ENCODE results near the gene RAPGEF5.

RAPGEF5 gene

GRCh38 chr7:22181663-22182062, 175.3 kb downstream of the RAPGEF5 start:
- no peaks in the 10 kb centered on the region for H3K9me3 ChIP-seq (ENCODE audit: control insufficient read depth, low read length)
- H3K79me2 ChIP-seq: peaks cover 83% of the 10 kb centered on the region
- no peaks in the 10 kb centered on the region for H3K27me3 ChIP-seq (ENCODE audit: control insufficient read depth, insufficient read depth, low read length)
- H3K4me3 ChIP-seq (ENCODE audit: low read depth, low read length): peak overlapping the region; percentile 36
- peaks cover 29% of the 10 kb centered on the region for H3K4me1 ChIP-seq
- no peak overlapping the region for H2AFZ ChIP-seq
- H3K4me2 ChIP-seq (ENCODE audit: low read length): peak overlapping the region; percentile 58
- TF ChIP-seq CTCF (IDR thresholded peaks at IDR 0.05): no peak
- peak overlapping the region; percentile 94 for H3K27ac ChIP-seq
- peak overlapping the region; percentile 11 for H3K9ac ChIP-seq
- no peaks in the 10 kb centered on the region for H3K36me3 ChIP-seq (ENCODE audit: control insufficient read depth, insufficient read depth, low read length)

- Histone ChIP-seq H3K79me2 (peaks cover 85% of the 10 kb centered on the region), H3K9me3 (ENCODE audit: control insufficient read depth, low read length) (no peaks in the 10 kb centered on the region), H3K27me3 (ENCODE audit: control insufficient read depth, insufficient read depth, low read length) (no peaks in the 10 kb centered on the region), H3K36me3 (ENCODE audit: control insufficient read depth, insufficient read depth, low read length) (no peaks in the 10 kb centered on the region), H3K4me1 (peaks cover 41% of the 10 kb centered on the region), H3K4me3 (ENCODE audit: low read depth, low read length) (no peak overlapping the region), H3K9ac (no peak overlapping the region), H3K4me2 (ENCODE audit: low read length) (no peak overlapping the region), H2AFZ (no peak overlapping the region), H3K27ac (peak overlapping the region; percentile 94)
- TF ChIP-seq CTCF (IDR thresholded peaks at IDR 0.05): no peak
Measured at GRCh38 chr7:22179442-22179879, 177.5 kb downstream of the RAPGEF5 start.

- H3K27me3 ChIP-seq (ENCODE audit: control insufficient read depth, insufficient read depth, low read length): no peaks in the 10 kb centered on the region
- no peak overlapping the region for H3K4me3 ChIP-seq (ENCODE audit: low read depth, low read length)
- peaks cover 88% of the 10 kb centered on the region for H3K79me2 ChIP-seq
- peak overlapping the region; percentile 94 for H3K27ac ChIP-seq
- H3K36me3 ChIP-seq (ENCODE audit: control insufficient read depth, insufficient read depth, low read length): no peaks in the 10 kb centered on the region
- H3K9ac ChIP-seq: no peak overlapping the region
- H2AFZ ChIP-seq: no peak overlapping the region
- H3K9me3 ChIP-seq (ENCODE audit: control insufficient read depth, low read length): no peaks in the 10 kb centered on the region
- no peak for TF ChIP-seq CTCF (IDR thresholded peaks at IDR 0.05)
- H3K4me1 ChIP-seq: peaks cover 45% of the 10 kb centered on the region
- H3K4me2 ChIP-seq (ENCODE audit: low read length): no peak overlapping the region
Measured at GRCh38 chr7:22178735-22179134, 178.2 kb downstream of the RAPGEF5 start.

- Histone ChIP-seq H3K27me3 (ENCODE audit: control insufficient read depth, insufficient read depth, low read length) (no peaks in the 10 kb centered on the region), H3K27ac (peak overlapping the region; percentile 94), H3K4me1 (peaks cover 51% of the 10 kb centered on the region)
Measured at GRCh38 chr7:22176791-22177412, 180.1 kb downstream of the RAPGEF5 start.

More at GRCh38 chr7:22176791-22177412, 180.1 kb downstream of the RAPGEF5 start:
- H3K4me2 ChIP-seq (ENCODE audit: low read length): peak overlapping the region; percentile 14
- H2AFZ ChIP-seq: no peak overlapping the region
- peaks cover 84% of the 10 kb centered on the region for H3K79me2 ChIP-seq
- no peaks in the 10 kb centered on the region for H3K9me3 ChIP-seq (ENCODE audit: control insufficient read depth, low read length)
- H3K9ac ChIP-seq: no peak overlapping the region
- no peak for TF ChIP-seq CTCF (IDR thresholded peaks at IDR 0.05)
- no peak overlapping the region for H3K4me3 ChIP-seq (ENCODE audit: low read depth, low read length)
- no peaks in the 10 kb centered on the region for H3K36me3 ChIP-seq (ENCODE audit: control insufficient read depth, insufficient read depth, low read length)

Measured in parathyroid adenoma (tissue), 2 donors.